GM12878 (cell line): ENCODE results near the gene ZNF484. TPM values are rescaled to one million over a fixed set of nuclear protein-coding genes. Genes with fewer than 3 reads are reported as not detected.

Experiments used
- ASH2L ChIP-seq: fragments of 300-600, 200-600 bp; sonication (generic); IDR thresholded peaks from 2 replicates; pipeline ENCODE4 v1.6.1; 2017; ENCODE audit warnings: low read depth, mild to moderate bottlenecking, borderline replicate concordance
- NR2C1 ChIP-seq: fragments of 450-650 bp; IDR thresholded peaks from 2 replicates; pipeline ENCODE4 v1.6.1; 2017; ENCODE audit warnings: antibody characterized with exemption, mild to moderate bottlenecking, moderate library complexity
- POLR2A ChIP-seq: IDR thresholded peaks from 2 replicates; pipeline ENCODE4 v1.6.1; 2011; ENCODE audit warnings: low read depth, mild to moderate bottlenecking, low read length
- polyA plus RNA-seq, 11 experiments: library from polyadenylated mRNA; depleted of rRNA in 4 of 11; unstranded in 6 of 11; stranded (reverse) in 5 of 11; fragments of >200 nt; fragmentation: Nextera tagmentation in 4 of 11; fragmentation: Illumina TruSeq in 1 of 11; extraction: Ambion mirVana in 4 of 11; extraction: Trizol in 1 of 11; gene quantifications; 1 replicate in 1 of 11; 2 replicates in 10 of 11; pipeline versions ENCODE4 v1.2.1 to v1.2.3, GENCODE V29; 2011 to 2016; ENCODE audit warnings: inconsistent platforms in 2 of 11, missing spikeins in 2 of 11, low read depth in 1 of 11
- total RNA-seq, 4 experiments: library from RNA; depleted of rRNA in 3 of 4; stranded (reverse); fragments of >200 nt in 3 of 4; fragmentation: Illumina TruSeq in 1 of 4; extraction: Trizol in 1 of 4; gene quantifications; 2 replicates each; pipeline versions ENCODE4 v1.2.1 to v1.2.3, GENCODE V29; 2013 to 2021
- TF ChIP-seq, protein P1 (sequence below): fragments of 450-650 bp; IDR thresholded peaks from 2 replicates; pipeline ENCODE4 v1.6.1; 2017; ENCODE audit warnings: mild to moderate bottlenecking, moderate library complexity
- TF ChIP-seq, protein P2 (sequence below): fragments of 150-350 bp; IDR thresholded peaks from 2 replicates; pipeline ENCODE4 v1.6.1; 2016; ENCODE audit warnings: low read depth, low read length
- TF ChIP-seq, protein P3 (sequence below): IDR thresholded peaks from 2 replicates; pipeline ENCODE4 v1.6.1; 2011; ENCODE audit warnings: borderline replicate concordance, low read depth, mild to moderate bottlenecking, moderate library complexity, mixed read lengths, low read length; ENCODE audit not compliant: insufficient read depth; ENCODE audit errors: extremely low read length

ZNF484 gene
- total and polyA plus RNA-seq, 10 of the 15 experiments (the other 5 are each of a cell fraction or from before 2014, with no cell fraction given): 0.95 to 7.8 (median 3.3) TPM

DNA sequence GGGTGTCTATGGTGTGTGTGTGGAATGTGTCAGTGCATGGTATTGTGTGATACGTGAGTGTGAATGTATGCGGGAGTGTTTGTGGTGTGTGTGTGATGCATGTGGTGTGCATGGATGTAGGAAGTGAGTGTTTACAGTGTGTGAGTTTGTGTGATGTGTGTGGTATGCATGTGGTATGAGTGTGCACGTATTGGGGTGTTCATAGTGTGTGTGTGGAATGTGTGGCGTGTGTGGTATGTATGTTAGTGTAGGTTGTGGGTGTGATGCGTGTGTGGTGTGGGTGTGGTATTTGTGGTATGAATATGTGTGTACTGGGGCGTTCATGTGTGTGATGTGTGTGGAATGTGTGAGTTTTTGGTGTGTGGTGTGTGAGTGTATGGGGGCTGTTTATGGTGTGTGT is 73.1 kb downstream of the ZNF484 start (continued):
- TF ChIP-seq, protein P1, sequence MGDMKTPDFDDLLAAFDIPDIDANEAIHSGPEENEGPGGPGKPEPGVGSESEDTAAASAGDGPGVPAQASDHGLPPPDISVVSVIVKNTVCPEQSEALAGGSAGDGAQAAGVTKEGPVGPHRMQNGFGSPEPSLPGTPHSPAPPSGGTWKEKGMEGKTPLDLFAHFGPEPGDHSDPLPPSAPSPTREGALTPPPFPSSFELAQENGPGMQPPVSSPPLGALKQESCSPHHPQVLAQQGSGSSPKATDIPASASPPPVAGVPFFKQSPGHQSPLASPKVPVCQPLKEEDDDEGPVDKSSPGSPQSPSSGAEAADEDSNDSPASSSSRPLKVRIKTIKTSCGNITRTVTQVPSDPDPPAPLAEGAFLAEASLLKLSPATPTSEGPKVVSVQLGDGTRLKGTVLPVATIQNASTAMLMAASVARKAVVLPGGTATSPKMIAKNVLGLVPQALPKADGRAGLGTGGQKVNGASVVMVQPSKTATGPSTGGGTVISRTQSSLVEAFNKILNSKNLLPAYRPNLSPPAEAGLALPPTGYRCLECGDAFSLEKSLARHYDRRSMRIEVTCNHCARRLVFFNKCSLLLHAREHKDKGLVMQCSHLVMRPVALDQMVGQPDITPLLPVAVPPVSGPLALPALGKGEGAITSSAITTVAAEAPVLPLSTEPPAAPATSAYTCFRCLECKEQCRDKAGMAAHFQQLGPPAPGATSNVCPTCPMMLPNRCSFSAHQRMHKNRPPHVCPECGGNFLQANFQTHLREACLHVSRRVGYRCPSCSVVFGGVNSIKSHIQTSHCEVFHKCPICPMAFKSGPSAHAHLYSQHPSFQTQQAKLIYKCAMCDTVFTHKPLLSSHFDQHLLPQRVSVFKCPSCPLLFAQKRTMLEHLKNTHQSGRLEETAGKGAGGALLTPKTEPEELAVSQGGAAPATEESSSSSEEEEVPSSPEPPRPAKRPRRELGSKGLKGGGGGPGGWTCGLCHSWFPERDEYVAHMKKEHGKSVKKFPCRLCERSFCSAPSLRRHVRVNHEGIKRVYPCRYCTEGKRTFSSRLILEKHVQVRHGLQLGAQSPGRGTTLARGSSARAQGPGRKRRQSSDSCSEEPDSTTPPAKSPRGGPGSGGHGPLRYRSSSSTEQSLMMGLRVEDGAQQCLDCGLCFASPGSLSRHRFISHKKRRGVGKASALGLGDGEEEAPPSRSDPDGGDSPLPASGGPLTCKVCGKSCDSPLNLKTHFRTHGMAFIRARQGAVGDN: no peak
- TF ChIP-seq NR2C1 (no peak), ASH2L (no peak), POLR2A (no peak)
- TF ChIP-seq, protein P2, sequence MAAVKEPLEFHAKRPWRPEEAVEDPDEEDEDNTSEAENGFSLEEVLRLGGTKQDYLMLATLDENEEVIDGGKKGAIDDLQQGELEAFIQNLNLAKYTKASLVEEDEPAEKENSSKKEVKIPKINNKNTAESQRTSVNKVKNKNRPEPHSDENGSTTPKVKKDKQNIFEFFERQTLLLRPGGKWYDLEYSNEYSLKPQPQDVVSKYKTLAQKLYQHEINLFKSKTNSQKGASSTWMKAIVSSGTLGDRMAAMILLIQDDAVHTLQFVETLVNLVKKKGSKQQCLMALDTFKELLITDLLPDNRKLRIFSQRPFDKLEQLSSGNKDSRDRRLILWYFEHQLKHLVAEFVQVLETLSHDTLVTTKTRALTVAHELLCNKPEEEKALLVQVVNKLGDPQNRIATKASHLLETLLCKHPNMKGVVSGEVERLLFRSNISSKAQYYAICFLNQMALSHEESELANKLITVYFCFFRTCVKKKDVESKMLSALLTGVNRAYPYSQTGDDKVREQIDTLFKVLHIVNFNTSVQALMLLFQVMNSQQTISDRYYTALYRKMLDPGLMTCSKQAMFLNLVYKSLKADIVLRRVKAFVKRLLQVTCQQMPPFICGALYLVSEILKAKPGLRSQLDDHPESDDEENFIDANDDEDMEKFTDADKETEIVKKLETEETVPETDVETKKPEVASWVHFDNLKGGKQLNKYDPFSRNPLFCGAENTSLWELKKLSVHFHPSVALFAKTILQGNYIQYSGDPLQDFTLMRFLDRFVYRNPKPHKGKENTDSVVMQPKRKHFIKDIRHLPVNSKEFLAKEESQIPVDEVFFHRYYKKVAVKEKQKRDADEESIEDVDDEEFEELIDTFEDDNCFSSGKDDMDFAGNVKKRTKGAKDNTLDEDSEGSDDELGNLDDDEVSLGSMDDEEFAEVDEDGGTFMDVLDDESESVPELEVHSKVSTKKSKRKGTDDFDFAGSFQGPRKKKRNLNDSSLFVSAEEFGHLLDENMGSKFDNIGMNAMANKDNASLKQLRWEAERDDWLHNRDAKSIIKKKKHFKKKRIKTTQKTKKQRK: no peak
- TF ChIP-seq, protein P3, sequence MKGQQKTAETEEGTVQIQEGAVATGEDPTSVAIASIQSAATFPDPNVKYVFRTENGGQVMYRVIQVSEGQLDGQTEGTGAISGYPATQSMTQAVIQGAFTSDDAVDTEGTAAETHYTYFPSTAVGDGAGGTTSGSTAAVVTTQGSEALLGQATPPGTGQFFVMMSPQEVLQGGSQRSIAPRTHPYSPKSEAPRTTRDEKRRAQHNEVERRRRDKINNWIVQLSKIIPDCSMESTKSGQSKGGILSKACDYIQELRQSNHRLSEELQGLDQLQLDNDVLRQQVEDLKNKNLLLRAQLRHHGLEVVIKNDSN: no peak
- TF ChIP-seq, all 136 proteins: peak for 0
